MV-4-11 (cell line): ENCODE results near the gene IL22.

Experiments
- DNase-seq: peaks from one replicate; lab custom pipeline; 2025; lab: John Stamatoyannopoulos, UW

The IL22 gene

GRCh38 chr12:68264158-68264855 lies 10.9 kb upstream of the IL22 start:
- DNase-seq, result no peak

- DNase-seq, result no peak
These were observed 10.0 kb upstream of the IL22 start for GRCh38 chr12:68263366-68263765.

DNA sequence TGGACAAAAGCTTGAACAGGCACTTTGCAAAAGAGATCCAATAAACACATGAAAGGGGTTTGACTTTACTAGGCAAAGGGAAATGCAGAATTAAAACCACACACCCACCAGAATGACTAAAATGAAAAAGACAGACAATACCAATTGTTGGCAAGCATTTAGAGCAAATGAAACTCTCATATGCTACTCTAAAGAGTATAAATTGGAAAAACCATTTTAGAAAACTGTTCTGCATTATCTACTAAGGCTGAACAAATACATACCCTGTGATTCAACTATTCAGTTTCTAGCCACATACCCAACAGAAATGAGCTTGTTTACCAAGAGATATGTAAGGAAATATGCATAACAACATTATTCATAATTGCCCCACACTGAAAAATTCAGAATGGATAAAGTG lies 8.5 kb upstream of the IL22 start:
- no peak for DNase-seq

GRCh38 chr12:68260153-68260552 lies 6.7 kb upstream of the IL22 start:
- DNase-seq, result no peak

- no peak for DNase-seq
These were observed 6.0 kb upstream of the IL22 start for GRCh38 chr12:68259318-68259940.

GRCh38 chr12:68252077-68252476 lies 1.3 kb downstream of the IL22 start:
- no peak for DNase-seq

DNA sequence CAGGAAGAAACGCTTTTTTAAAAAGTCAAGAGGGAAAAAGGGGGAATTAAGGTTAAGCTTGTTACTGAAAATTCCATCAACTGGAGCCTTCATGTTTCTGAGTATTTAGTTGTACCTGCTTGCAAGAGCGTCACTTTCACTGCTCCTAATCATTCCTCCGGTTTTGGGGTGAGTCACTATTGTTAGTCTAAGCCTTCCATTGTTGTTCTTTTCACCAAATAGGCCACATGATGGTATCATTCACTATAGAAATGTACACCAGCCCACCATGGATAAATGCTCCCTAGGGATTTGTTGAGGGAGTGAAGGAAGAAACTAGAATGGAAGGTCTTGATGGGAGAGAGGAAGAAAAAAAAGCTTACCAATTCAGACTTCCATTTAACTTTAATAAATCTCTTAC lies 3.0 kb downstream of the IL22 start:
- no peak for DNase-seq

GRCh38 chr12:68247785-68248184 lies 5.6 kb downstream of the IL22 start:
- DNase-seq, result no peak

DNA sequence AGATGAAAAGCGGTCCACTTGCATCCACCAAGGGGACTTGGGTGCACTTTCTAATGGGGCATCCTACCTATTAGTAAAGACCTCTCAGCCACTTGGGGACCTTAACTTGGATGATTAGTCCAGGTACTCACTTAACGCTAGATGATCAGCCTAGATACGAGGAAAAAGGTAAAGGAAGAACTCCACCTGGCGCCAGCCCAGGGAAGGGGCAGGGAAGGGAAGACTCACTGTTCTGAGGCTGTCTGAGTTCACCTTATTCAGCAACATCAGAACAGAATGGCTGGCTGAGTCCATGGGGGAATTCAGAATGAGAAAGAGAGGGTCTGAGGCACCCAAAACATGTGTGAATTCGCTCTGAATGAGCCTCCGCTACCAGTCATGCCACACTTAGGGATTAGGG lies 7.1 kb downstream of the IL22 start:
- no peak for DNase-seq

DNA sequence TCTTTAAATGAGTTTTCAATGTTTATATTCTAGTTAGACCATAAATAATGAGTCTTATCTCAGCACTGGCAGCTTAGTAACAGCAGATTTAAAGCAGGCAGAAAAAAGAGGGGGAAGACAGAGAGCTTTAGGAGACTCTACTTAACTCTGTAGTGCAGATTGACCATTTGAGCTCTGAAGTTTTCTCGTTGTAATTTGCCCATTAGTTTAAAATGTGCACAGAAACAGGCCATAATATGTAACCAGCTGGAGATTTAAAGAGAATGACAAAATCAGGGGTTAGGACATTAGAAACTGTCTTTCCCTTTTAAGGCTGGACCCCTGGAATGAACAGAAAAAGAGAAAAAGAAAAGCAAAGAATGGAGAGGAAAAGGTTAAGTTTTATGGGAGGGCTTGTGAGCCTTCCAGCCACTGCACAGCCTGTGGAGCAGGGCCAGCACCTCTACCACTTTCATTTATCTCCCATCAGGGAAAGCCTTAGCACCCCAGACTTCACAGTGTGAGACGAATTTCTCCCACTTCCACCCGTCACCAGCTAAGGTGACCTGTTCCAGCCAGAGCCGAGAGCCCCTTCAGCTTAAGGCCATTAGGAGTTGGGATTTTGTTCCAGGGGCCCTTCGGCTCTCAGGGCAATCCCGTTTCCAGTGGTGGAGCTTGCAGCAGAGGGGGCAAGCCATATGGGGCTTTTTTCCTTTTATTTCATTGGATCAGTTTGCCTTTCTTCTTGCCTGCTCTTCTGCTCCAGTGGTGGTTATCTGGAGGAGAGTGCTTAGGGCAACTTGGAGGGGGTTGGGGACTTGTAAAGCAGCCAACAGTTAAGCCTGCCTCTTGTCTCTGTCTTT lies 8.0 kb downstream of the IL22 start:
- DNase-seq, result no peak

DNA sequence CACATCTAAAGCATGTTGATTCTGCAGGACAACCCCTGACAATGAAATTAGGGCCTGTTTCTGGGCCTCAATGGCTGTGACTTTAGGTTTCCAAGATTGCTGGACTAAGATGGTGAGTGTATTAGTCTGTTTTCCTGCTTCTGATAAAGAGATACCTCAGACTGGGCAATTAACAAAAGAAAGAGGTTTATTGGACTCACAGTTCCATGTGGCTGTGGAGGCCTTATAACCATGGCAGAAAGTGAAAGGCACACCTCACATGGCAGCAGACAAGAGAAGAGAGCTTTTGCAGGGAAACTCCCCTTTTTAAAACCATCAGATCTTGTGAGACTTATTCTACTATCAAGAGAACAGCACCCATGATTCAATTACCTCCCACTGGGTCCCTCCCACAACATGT lies 10.6 kb downstream of the IL22 start:
- DNase-seq, result no peak

GRCh38 chr12:68240975-68241374 lies 12.4 kb downstream of the IL22 start:
- peak; percentile 62 for DNase-seq

GRCh38 chr12:68240079-68240478 lies 13.3 kb downstream of the IL22 start:
- no peak for DNase-seq

DNA sequence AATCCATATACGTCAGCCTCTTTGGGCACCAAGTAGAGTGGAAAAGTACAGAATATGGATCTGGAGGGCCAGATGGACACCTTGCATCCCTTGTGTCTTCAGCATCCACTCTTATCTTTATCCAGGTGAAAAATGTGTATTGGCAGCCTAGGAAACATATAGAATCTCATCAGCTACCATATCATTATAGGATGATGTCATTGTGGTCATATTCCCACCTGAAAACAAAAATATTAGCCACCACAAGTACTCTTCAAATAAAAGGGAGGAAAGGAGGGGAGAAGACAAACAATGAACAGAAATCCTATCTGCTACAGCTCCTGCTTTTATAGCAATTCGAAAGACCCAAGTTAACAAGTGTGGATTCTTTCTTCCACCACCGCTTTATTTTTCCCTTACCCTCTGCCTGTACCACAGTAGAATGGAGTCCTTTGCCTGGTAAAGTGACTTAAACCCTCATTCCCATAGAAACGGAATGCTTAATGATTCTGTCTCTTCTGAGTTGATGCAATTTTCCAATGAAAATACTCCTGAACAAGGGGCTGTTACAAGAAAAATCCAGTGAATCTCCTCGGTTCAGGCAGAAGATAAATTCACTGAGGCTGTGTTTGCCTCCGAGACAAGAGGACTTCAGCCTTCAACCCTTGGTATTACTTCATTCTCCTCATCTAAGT lies 14.0 kb downstream of the IL22 start:
- DNase-seq, result no peak

DNA sequence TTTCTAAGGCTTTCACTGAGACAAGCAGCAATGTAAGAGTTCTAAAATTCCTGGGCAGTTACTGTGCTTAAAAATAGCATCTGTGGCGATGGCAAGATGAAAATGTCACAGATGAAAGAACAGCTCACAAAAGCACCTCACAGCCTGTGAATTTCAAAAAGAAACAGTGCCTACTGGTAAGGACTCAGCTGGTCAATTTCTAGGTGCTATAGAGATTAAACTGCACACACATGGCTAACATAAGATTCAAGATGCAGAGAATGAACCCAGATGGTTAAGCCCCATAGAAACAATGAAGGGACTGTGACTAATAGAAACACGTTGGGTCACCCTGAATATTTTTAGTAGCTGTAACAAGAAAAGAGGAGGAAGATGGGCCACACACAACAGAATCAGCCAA lies 15.8 kb downstream of the IL22 start:
- no peak for DNase-seq

GRCh38 chr12:68237078-68237477 lies 16.3 kb downstream of the IL22 start:
- peak; percentile 55 for DNase-seq

GRCh38 chr12:68236421-68237059 lies 16.9 kb downstream of the IL22 start:
- peak; percentile 55 for DNase-seq

GRCh38 chr12:68235576-68235975 lies 17.8 kb downstream of the IL22 start:
- no peak for DNase-seq

- no peak for DNase-seq
These were observed 19.3 kb downstream of the IL22 start for GRCh38 chr12:68234140-68234539.

DNA sequence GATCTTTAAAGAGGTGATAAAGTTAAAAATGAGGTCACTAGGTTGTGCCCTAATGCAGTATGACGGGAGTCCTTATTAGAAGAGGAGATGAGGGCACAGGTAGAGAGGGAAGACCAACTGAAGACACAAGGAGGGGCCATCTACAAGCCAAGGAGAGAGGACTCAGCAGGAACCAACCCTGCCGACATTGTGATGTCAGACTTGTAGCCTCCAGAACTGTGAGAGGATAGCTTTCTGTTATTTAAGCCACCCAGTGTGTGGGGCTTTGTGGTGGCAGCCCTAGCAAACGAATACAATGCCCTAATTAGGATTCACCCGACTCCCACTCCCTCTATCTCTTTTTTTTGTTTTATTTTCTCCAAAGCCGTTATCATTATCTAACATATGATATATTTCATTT lies 19.9 kb downstream of the IL22 start:
- DNase-seq, result no peak

- DNase-seq, result no peak
These were observed 21.7 kb downstream of the IL22 start for GRCh38 chr12:68231691-68232090.

DNA sequence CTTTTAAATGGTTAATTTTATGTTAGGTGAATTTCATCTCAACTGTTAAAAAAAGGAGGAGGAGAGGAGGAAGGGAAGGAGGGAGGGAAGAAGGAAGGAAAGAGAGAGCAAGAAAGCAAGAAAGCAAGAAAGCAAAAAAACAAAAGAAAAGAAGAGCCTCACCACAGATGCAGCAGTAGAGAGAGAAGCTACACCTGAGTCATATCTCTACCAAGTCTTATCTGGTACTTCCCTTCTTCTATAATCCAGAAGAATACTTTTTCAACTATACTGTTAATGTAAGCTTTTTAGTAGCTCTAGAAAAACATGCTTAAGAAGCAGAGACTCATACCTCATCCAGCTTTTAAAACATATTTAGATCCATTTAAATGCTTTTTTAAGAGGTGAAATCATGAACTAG lies 22.2 kb downstream of the IL22 start:
- DNase-seq, result no peak
